ENCODE results near the gene UTF1.
"Not testable (repeated sequence)": the region's sequence is repeated elsewhere in the genome, so short reads cannot be mapped to it uniquely, and the experiment has no call there.

UTF1 gene

GRCh38 chr10:133262696-133263095, 32.7 kb downstream of the UTF1 start:
- POLR2A ChIA-PET, result interaction anchor here (1.2 kb wide), 1 partner anchor 13 kb away, joined by 3 read pairs; no protein-coding TSS in a partner anchor
- no peak for DNase-seq (ENCODE audit: extremely low spot score)
- CTCF ChIA-PET, result interaction anchor here (1.0 to 4.1 kb wide), 3 partner anchors 12 to 45 kb away, joined by 3 to 21 read pairs (median 5); no protein-coding TSS in a partner anchor
- TF ChIP-seq CTCF (IDR thresholded peaks at IDR 0.05; ENCODE audit: control extremely low read depth, extremely low read depth, low read depth, missing control alignments), result no peak

- no peak for TF ChIP-seq CTCF (IDR thresholded peaks at IDR 0.05; ENCODE audit: control extremely low read depth, extremely low read depth, low read depth, missing control alignments)
- ChIA-PET POLR2A (no interaction called here), CTCF (interaction anchor here (0.7 to 4.1 kb wide), 6 partner anchors 11 to 51 kb away, joined by 3 to 21 read pairs (median 4); no protein-coding TSS in a partner anchor)
- no peak for DNase-seq (ENCODE audit: extremely low spot score)
These were observed 33.7 kb downstream of the UTF1 start for GRCh38 chr10:133263674-133264073.

GRCh38 chr10:133264461-133264860, 34.4 kb downstream of the UTF1 start:
- no peak for DNase-seq (ENCODE audit: extremely low spot score)
- POLR2A ChIA-PET, result no interaction called here
- CTCF ChIA-PET, result interaction anchor here (0.7 to 4.1 kb wide), 5 partner anchors 11 to 50 kb away, joined by 3 to 21 read pairs (median 4); no protein-coding TSS in a partner anchor
- TF ChIP-seq CTCF (IDR thresholded peaks at IDR 0.05; ENCODE audit: control extremely low read depth, extremely low read depth, low read depth, missing control alignments), result no peak

GRCh38 chr10:133265052-133265451, 35.0 kb downstream of the UTF1 start:
- CTCF ChIA-PET, result interaction anchor here (4.1 kb wide), 1 partner anchor 10 kb away, joined by 21 read pairs; no protein-coding TSS in a partner anchor
- DNase-seq (ENCODE audit: extremely low spot score); POLR2A ChIA-PET: not testable (repeated sequence)

- CTCF ChIA-PET, result interaction anchor here (1.7 to 4.1 kb wide), 2 partner anchors 9 kb away, joined by 10 to 21 read pairs; no protein-coding TSS in a partner anchor
- POLR2A ChIA-PET, result no interaction called here
These were observed 36.2 kb downstream of the UTF1 start for GRCh38 chr10:133266056-133266795.

GRCh38 chr10:133267293-133267692, 37.3 kb downstream of the UTF1 start:
- TF ChIP-seq CTCF (IDR thresholded peaks at IDR 0.05; ENCODE audit: control extremely low read depth, extremely low read depth, low read depth, missing control alignments), result no peak
- CTCF ChIA-PET, result interaction anchor here (1.0 to 1.7 kb wide), 4 partner anchors 8 to 40 kb away, joined by 3 to 10 read pairs (median 4); no protein-coding TSS in a partner anchor
- DNase-seq (ENCODE audit: extremely low spot score), result no peak
- POLR2A ChIA-PET, result no interaction called here

More at GRCh38 chr10:133266056-133266795, 36.2 kb downstream of the UTF1 start:
- no peak for DNase-seq (ENCODE audit: extremely low spot score)
- no peak for TF ChIP-seq CTCF (IDR thresholded peaks at IDR 0.05; ENCODE audit: control extremely low read depth, extremely low read depth, low read depth, missing control alignments)

GRCh38 chr10:133267829-133268228, 37.8 kb downstream of the UTF1 start:
- ChIA-PET CTCF (interaction anchor here (1.0 to 1.5 kb wide), 3 partner anchors 10 to 40 kb away, joined by 3 to 5 read pairs (median 4); no protein-coding TSS in a partner anchor), POLR2A (no interaction called here)
- TF ChIP-seq CTCF (IDR thresholded peaks at IDR 0.05; ENCODE audit: control extremely low read depth, extremely low read depth, low read depth, missing control alignments), result no peak
- DNase-seq (ENCODE audit: extremely low spot score), result no peak
